ENCODE data around the gene EXD3. TPM values are rescaled to one million over a fixed set of nuclear protein-coding genes. Genes with fewer than 3 reads are reported as not detected.
A peak's percentile ranks its signal among the peaks of the same experiment; 100 is the strongest.

The EXD3 gene
- total and polyA plus RNA-seq, 2 of the 13 experiments (the other 11 are each of a cell fraction or from before 2014, with no cell fraction given): 2.7 to 4.8 TPM

DNA sequence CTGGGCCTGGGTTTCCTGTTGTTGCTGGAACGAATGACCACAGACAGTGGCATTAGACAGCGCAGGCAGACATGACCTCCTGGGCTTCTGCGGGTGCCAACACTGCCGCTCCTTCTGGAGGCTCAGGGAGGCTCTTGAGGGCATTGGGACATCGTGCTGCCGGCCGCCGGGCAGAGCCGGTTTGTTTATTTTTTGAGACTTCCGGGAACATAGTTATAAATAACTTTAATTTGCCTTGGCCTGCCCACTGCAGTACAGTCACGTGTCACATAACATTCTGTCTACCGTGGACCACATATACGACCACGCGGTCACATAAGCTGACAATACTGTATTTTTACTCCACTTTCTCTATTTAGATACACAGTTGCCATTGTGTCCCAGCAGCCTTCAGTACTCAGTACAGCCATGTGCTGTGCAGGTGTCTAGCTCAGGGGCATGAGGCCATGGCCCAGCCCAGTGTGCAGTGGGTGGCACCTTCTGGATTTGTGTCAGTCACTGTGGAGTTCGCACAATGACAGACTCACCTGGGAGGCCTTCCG is 153.7 kb downstream of the EXD3 start:
- POLR2A ChIA-PET: interaction anchor here (1.1 to 3.4 kb wide), 3 partner anchors 8 to 29 kb away, joined by 3 to 11 read pairs (median 11); partner anchors contain the start of genes TOR4A and TUBB4B
- Histone ChIP-seq H3K4me1 (ENCODE audit: insufficient read depth, low read length) (peaks cover 19% of the 10 kb centered on the region), H2AFZ (ENCODE audit: low read length) (no peak overlapping the region), H3K27me3 (ENCODE audit: control insufficient read depth in 1 of 2, insufficient read depth in 2 of 2, low read length in 2 of 2) (no peaks in the 10 kb centered on the region), H3K36me3 (replicated peaks in 1 of 2; ENCODE audit: control insufficient read depth in 1 of 2, insufficient read depth in 2 of 2, low read length in 2 of 2) (peaks cover 20 to 39% of the 10 kb centered on the region in 2 experiments; a peak in 4 of 5 replicates), H3K79me2 (ENCODE audit: insufficient read depth, low read length) (no peaks in the 10 kb centered on the region), H3K9ac (ENCODE audit: insufficient read depth, low read depth, low read length) (no peak overlapping the region), H4K20me1 (ENCODE audit: insufficient read depth, low read length) (no peaks in the 10 kb centered on the region; the same call in 1 of the 2 replicates), H3K27ac (ENCODE audit: extremely low read length, insufficient read depth, low read length) (peak overlapping the region; percentile 63), H3K4me2 (ENCODE audit: low read depth, low read length) (no peak overlapping the region), H3K4me3 (replicated peaks in 1 of 3; ENCODE audit: insufficient read depth in 1 of 3, low read depth in 2 of 3, low read length in 3 of 3) (no peak overlapping the region), H3K9me3 (ENCODE audit: low read length) (no peaks in the 10 kb centered on the region)
- intact Hi-C loops (cut with micrococcal nuclease; ENCODE audit: unreplicated experiment): no loop called here
- ATAC-seq (no peak), DNase-seq (ENCODE audit: low spot score) (no peak), FAIRE-seq (no peak)
- 99% methylated on average over 16 of the region's 17 CpGs for WGBS (ENCODE audit: low lambda C conversion rate)
- in situ Hi-C loops (cut with HindIII; ENCODE audit: extremely low pct_ligation_motif_present, low pct_unique_long_range_greater_than_20kb): no loop called here
- BruUV-seq (replicated peaks): no TSS peak
- CTCF ChIA-PET (ENCODE audit: low intra/inter-chr PET ratio, low total read pairs): no interaction called here
- TF ChIP-seq SMARCC2 (IDR thresholded peaks at IDR 0.05): no peak
- TF ChIP-seq TAF1 (CRISPR knock-in tag; IDR thresholded peaks at IDR 0.05): no peak
- TF ChIP-seq, protein P1, sequence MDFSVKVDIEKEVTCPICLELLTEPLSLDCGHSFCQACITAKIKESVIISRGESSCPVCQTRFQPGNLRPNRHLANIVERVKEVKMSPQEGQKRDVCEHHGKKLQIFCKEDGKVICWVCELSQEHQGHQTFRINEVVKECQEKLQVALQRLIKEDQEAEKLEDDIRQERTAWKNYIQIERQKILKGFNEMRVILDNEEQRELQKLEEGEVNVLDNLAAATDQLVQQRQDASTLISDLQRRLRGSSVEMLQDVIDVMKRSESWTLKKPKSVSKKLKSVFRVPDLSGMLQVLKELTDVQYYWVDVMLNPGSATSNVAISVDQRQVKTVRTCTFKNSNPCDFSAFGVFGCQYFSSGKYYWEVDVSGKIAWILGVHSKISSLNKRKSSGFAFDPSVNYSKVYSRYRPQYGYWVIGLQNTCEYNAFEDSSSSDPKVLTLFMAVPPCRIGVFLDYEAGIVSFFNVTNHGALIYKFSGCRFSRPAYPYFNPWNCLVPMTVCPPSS (IDR thresholded peaks at IDR 0.05): no peak
- no peak for TF ChIP-seq ZBTB21 (CRISPR knock-in tag; IDR thresholded peaks at IDR 0.05)
- TF ChIP-seq, protein P2, sequence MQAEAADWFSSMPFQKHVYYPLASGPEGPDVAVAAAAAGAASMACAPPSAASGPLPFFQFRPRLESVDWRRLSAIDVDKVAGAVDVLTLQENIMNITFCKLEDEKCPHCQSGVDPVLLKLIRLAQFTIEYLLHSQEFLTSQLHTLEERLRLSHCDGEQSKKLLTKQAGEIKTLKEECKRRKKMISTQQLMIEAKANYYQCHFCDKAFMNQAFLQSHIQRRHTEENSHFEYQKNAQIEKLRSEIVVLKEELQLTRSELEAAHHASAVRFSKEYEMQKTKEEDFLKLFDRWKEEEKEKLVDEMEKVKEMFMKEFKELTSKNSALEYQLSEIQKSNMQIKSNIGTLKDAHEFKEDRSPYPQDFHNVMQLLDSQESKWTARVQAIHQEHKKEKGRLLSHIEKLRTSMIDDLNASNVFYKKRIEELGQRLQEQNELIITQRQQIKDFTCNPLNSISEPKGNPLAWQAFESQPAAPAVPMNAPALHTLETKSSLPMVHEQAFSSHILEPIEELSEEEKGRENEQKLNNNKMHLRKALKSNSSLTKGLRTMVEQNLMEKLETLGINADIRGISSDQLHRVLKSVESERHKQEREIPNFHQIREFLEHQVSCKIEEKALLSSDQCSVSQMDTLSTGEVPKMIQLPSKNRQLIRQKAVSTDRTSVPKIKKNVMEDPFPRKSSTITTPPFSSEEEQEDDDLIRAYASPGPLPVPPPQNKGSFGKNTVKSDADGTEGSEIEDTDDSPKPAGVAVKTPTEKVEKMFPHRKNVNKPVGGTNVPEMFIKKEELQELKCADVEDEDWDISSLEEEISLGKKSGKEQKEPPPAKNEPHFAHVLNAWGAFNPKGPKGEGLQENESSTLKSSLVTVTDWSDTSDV (CRISPR knock-in tag; IDR thresholded peaks at IDR 0.05): no peak
- no peak for TF ChIP-seq EHMT2 (IDR thresholded peaks at IDR 0.05; ENCODE audit: borderline replicate concordance, low read depth, low read length)
